Eye (tissue), 1 donor: Measurements from ENCODE around the gene CCNQ.
A peak's percentile ranks its signal among the peaks of the same experiment; 100 is the strongest.

ENCODE experiments used
- DNase-seq: peaks from one replicate; pipeline ENCODE4 v3.0.0-alpha.2; 2015

CCNQ gene

GRCh38 chrX:153571534-153571908 lies 27.4 kb downstream of the CCNQ start:
- DNase-seq = no peak

- DNase-seq = no peak
Observed at GRCh38 chrX:153569475-153569874, 29.5 kb downstream of the CCNQ start.

GRCh38 chrX:153568451-153569011 lies 30.4 kb downstream of the CCNQ start:
- no peak for DNase-seq

GRCh38 chrX:153565996-153566580 lies 32.9 kb downstream of the CCNQ start:
- DNase-seq = peak; percentile 37

- no peak for DNase-seq
Observed at GRCh38 chrX:153564047-153564606, 34.8 kb downstream of the CCNQ start.

GRCh38 chrX:153562546-153562945 lies 36.4 kb downstream of the CCNQ start:
- DNase-seq = no peak

GRCh38 chrX:153561337-153561736 lies 37.6 kb downstream of the CCNQ start:
- no peak for DNase-seq

GRCh38 chrX:153560466-153560865 lies 38.5 kb downstream of the CCNQ start:
- DNase-seq = no peak

- DNase-seq = no peak
Observed at GRCh38 chrX:153560000-153560399, 38.9 kb downstream of the CCNQ start.

GRCh38 chrX:153557618-153558355 lies 41.2 kb downstream of the CCNQ start:
- no peak for DNase-seq

- DNase-seq = no peak
Observed at GRCh38 chrX:153556767-153557166, 42.2 kb downstream of the CCNQ start.

- DNase-seq = peak; percentile 85
Observed at GRCh38 chrX:153554519-153555167, 44.3 kb downstream of the CCNQ start.

- DNase-seq = no peak
Observed at GRCh38 chrX:153551135-153551534, 47.8 kb downstream of the CCNQ start.

GRCh38 chrX:153549807-153550206 lies 49.1 kb downstream of the CCNQ start:
- DNase-seq = no peak

GRCh38 chrX:153549231-153549630 lies 49.7 kb downstream of the CCNQ start:
- no peak for DNase-seq

GRCh38 chrX:153547195-153547594 lies 51.7 kb downstream of the CCNQ start:
- DNase-seq = no peak

GRCh38 chrX:153546386-153546785 lies 52.6 kb downstream of the CCNQ start:
- no peak for DNase-seq

GRCh38 chrX:153544727-153545126 lies 54.2 kb downstream of the CCNQ start:
- DNase-seq = no peak

GRCh38 chrX:153539979-153540358 lies 59.0 kb downstream of the CCNQ start:
- no peak for DNase-seq

GRCh38 chrX:153539171-153539978 lies 59.6 kb downstream of the CCNQ start:
- DNase-seq = peak; percentile 85

- no peak for DNase-seq
Observed at GRCh38 chrX:153538424-153538823, 60.5 kb downstream of the CCNQ start.
